Measurements from ENCODE around the gene CADM2.

Gene CADM2

GRCh38 chr3:85041001-85041400 is 82.2 kb downstream of the CADM2 start:
- DNase-seq (ENCODE audit: insufficient read length, low spot score), result no peak
- no peak for FAIRE-seq
- no peak for TF ChIP-seq CTCF (IDR thresholded peaks at IDR 0.05; ENCODE audit: insufficient read depth, missing control alignments)

GRCh38 chr3:85041562-85042055 is 82.8 kb downstream of the CADM2 start:
- no peak for DNase-seq (ENCODE audit: insufficient read length, low spot score)
- TF ChIP-seq CTCF (IDR thresholded peaks at IDR 0.05; ENCODE audit: insufficient read depth, missing control alignments), result no peak
- FAIRE-seq, result no peak

- FAIRE-seq (no peak), DNase-seq (ENCODE audit: insufficient read length, low spot score) (no peak)
- no peak for TF ChIP-seq CTCF (IDR thresholded peaks at IDR 0.05; ENCODE audit: insufficient read depth, missing control alignments)
Measured at GRCh38 chr3:85050821-85051220, 92.0 kb downstream of the CADM2 start.

- FAIRE-seq, result no peak
- no peak for DNase-seq (ENCODE audit: insufficient read length, low spot score)
- no peak for TF ChIP-seq CTCF (IDR thresholded peaks at IDR 0.05; ENCODE audit: insufficient read depth, missing control alignments)
Measured at GRCh38 chr3:85051786-85052185, 93.0 kb downstream of the CADM2 start.

GRCh38 chr3:85053626-85054025 is 94.8 kb downstream of the CADM2 start:
- FAIRE-seq (no peak), DNase-seq (ENCODE audit: insufficient read length, low spot score) (no peak)
- TF ChIP-seq CTCF (IDR thresholded peaks at IDR 0.05; ENCODE audit: insufficient read depth, missing control alignments), result no peak

GRCh38 chr3:85054579-85054978 is 95.8 kb downstream of the CADM2 start:
- no peak for TF ChIP-seq CTCF (IDR thresholded peaks at IDR 0.05; ENCODE audit: insufficient read depth, missing control alignments)
- no peak for FAIRE-seq
- no peak for DNase-seq (ENCODE audit: insufficient read length, low spot score)

GRCh38 chr3:85068911-85069310 is 110.1 kb downstream of the CADM2 start:
- TF ChIP-seq CTCF (IDR thresholded peaks at IDR 0.05; ENCODE audit: insufficient read depth, missing control alignments), result no peak
- FAIRE-seq, result no peak
- no peak for DNase-seq (ENCODE audit: insufficient read length, low spot score)
